Activated CD4-positive, alpha-beta T cell treated with anti-CD3 and anti-CD28 coated beads, Interleukin-2, Interleukin-6, amounts not matched to agents 100 ng/mL and 50 ng/mL, durations not matched to agents 16 hours and 8 hours (primary cell): Measurements from ENCODE around the gene TXNRD1.

ENCODE experiments used
- DNase-seq: peaks from one replicate; pipeline ENCODE4 v3.0.0-alpha.2; 2020

Gene TXNRD1

DNA sequence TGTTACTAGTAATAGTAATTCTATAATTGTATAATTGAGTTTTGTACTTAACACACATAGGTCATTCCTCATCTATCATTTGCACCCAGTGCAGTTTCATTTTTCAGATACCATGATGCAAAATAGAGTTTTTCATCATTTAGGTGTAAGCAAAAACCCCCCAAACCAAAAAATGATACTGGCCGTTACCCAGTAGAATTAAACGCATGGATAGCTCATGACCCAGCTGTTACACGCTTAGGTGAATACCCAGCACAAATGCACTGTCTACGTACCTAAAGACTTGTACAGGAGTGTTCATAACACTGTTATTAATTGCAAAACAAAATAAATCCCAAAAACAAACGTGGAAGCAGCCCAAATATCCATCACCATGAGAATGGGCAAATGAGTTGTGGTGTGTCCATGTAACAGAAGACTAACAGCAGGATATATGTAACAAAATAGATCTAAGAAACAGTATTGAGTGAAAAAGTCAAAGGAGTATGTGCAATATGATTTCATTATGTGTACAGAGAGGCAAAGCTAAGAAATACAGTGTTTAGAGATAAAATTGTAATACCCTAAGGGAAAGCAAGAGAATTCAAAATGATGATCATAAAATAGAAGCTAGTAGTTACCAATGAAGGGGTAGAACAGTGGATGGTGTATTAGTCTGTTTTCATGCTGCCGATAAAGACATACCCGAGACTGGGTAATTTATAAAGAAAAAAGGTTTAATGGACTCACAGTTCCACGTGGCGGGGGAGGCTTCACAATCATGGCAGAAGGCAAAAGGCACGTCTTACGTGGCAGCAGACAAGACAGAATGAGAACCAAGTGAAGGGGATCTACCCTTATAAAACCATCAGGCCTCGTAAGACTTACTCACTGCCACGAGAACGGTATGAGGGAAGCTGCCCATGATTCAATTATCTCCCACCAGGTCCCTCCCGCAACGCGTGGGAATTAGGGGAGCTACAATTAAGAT is 137.7 kb downstream of the TXNRD1 start:
- DNase-seq, result no peak

DNA sequence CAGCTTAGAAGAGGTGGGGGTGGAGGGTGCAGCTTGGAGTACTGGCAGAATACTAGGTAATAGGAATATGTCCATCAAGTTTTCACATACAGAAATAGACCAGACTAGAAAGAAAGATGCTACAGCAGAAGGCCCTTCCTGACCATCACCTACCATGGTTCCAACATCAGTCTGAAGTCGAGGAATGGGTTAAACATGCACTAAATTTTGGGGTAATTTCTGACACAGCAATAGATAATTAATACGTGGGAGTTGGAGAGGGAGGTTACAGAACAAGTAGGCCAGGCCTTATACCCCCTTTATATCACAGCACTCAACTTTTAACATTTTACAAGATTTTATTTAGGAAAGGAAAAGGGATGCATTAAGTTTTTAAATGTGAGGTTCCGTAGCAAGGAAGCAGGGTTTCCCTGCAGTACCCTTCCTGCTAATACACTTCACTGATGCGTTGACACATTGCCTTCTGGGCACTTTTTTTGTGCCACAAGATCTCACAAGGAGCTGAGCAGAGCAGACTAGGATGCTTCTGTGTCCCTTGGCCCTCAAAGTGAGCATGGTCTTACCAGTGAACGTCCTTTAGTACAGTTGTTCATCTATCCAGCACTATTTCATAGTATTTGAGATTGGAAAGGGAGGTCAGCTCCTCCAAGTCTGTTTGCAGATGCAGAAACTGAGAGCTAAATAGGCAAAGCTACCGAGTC is 138.7 kb downstream of the TXNRD1 start:
- DNase-seq, result no peak

DNA sequence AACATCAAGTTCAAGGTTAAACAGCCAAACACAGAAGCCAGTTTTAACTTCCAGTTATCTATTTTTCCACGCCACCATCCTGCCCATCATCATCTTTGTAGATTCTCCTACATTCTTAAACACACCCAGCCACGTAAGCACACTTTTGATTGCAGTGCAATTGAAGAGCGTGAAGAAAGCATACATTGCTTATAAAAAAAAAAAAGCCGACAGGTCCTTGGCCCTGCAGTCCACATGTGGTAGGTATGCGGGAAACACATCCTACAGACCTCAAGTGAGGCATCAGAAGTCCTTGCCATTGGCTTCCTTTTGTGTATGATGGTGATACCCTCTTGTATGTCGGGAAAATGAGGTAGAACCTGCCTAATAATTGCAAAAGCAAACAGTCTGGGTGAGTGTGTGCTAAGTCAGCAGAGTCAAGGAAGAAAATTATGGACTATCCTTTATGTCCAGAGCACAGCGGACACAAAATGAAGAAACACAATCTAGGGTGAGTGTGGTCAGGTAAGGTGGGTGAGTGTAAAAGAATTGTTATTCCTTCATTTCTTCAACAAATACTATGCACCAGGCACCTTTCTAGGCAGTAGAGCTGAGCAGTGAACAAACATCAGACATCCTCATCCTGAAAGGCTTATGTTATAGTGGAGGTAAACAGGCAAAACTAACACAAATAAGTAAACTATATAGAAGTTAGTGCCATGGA is 139.4 kb downstream of the TXNRD1 start:
- DNase-seq, result no peak

DNA sequence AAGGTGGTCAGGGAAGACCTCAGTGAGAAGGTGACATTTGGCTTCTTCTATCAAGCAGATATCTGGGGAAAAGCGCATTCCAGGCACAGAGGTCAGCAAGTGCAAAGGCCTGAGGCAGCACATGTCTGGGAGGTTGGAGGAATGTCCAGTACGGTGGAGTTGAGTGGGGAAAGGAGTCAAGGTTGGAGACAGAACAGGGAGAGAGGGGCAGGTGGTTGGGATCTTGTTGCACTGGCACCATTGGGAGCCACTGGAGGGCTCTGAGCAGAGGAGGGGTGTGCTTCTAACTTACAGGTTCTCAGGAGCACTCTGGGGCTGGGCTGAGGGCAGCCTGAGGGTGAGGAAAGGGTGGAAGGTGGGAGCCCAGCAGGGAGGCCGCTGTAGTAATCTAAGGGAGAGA is 140.1 kb downstream of the TXNRD1 start:
- DNase-seq, result no peak

DNA sequence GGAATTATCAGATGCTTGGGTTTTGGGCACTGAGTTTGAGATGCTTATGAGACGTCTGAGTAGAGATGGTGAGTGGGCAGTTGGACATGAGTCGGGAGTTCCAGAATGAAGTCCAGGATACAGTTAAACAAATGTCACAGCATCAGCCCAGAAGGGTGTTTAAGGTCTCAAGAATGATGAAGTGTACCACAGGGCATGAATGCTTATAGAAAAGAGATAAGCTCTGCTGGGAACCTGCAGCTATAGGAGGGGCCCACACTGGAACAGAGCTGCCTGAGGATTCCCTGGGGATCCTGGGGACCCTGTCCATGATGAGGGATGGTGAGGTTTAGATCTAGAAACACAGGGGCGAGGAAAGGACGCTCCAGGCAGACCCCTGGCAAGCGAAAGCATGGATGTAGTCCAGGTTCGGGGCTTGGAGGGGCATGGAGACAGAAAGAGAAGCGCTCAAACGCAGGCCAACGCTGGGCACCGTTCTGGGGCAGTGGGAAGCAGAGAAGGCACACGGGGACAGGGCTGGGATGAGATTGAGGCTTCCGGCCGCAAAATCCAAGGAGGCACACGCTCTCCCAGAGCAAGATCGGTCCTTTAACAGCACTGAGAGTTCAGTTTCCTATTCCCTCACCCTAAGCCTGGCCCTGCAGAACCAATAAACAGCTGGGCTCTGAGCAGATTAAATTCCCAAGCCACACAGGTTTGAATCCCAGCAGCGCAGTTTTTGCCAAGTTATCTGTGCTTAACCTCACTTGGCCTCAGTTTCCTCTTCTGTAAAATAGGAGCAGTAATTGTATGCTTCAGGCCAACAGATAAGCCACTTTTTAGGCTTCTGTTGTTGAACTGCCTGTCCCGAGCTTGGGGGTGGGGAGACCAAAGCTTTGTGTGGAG is 140.9 kb downstream of the TXNRD1 start:
- DNase-seq, result no peak

DNA sequence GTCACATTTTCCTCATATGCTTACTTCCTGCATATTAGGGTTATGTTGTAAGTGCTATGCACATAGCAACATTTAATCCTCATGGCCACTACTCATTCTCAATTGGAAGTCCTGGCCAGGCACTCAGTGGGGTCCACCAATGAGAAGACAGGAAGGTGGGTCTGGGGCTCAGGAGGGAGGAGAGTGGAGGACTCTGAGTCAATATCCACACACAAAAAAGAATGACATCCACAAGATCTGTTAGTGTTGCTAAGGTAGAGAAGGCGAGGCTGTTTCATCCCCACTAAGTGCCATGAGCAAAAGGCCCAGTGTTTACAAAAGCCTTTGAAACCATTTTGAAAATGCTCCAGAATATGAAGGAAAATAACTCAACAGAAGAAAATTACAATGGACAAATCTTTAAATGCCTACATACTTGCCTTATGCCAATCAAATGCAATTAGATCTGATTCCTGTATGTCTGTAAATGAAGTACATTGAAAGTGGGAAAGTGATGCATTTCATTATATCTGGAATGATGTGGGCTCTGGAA is 141.9 kb downstream of the TXNRD1 start:
- DNase-seq, result no peak

DNA sequence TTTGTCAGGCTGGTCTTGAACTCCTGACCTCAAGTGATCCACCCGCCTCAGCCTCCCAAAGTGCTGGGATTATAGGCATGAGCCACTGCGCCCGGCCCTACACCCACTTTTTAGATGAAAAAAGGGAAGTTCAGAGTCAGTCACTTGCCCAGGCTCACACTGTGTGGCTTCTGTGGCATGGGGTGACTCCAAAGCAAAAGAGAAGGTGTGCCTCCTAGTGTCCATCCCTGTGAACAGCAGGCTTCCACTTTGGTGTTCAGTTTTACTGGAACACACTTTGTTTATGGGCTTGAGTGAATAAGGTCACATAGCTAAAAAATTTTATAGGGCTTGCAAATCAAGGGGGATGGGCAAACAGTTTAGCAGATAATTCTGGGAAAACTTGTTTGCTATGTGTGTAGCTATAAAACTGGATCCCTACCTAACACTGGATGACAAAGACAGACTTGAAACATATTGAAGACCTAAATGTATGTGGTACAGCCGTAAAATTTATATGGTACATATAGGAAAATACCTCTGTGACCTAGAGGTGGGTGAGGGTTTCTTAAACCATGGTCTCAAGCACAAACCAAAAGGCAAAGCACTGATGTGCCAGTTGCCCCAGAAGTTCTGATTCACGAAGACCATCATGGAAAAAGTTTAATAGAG is 142.9 kb downstream of the TXNRD1 start:
- DNase-seq, result peak; percentile 76

DNA sequence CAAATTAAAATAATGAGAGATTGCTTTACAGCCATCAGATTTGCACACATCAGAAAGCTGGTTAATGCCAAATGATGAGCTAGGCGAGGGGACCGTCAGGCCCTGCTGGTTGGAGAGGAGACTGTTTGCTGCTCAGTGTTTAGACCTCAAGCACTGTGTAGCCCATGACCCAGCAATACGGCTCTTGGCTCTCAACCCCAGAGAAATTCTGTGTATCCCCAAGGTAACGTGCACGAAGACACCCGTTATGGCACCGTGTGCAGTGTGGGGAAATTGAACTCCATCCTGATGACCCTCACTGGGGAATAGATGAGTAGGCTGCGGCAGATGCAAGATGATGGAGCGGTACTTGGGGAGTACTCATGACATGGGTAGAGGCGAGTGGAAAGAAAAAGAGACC is 143.6 kb downstream of the TXNRD1 start:
- DNase-seq, result no peak

DNA sequence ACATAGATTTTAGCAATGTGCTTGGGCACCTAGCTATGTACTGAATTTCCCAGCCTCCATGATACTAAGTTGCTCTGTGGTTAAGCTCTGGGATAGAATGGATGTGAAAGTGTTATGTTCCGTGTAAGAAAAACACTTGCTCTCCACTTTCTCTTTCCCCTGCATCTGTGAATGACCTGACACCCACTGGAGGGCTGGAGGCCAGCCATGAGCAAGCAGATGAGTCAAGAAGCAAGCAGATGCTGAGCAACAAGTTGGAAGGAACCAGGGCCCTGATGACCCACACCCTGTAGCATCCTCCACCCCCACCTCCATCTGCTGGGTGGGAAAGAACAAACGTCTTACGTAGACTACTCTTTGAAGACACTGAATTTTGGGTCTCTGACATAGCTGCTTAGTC is 144.6 kb downstream of the TXNRD1 start:
- no peak for DNase-seq

DNA sequence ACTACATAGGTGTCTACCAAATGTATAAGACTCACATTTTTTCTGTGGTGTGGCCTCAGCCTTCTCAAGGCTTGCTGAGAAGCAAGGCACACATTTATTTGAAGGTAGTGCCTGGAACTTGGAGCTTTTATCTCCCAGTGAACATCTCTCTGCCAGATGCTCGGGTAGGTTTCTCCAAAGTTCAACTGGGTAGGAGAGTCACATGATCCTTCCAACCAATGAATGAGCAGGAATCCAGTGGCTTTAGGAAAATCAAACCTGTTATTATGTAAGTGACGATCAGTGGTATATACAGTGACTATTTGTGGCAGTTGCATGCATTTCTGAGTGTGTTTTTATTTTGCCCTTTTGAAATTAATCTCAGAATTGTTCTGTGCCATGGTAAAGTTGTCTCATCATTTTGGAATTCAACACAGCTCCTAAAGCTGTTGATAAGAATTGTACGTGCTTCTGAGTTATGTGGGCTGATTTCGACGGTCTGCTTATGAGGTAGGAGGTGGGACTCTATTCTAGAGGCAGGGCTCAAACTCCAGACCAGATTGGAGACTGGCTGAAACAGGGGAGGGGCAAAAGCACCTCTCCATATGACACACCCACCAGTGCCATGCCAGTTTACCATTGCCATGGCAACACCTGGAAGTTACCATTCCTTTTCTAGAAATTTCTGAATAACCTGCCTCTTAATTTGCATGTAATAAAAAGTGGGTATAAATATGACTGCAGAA is 145.6 kb downstream of the TXNRD1 start:
- no peak for DNase-seq

DNA sequence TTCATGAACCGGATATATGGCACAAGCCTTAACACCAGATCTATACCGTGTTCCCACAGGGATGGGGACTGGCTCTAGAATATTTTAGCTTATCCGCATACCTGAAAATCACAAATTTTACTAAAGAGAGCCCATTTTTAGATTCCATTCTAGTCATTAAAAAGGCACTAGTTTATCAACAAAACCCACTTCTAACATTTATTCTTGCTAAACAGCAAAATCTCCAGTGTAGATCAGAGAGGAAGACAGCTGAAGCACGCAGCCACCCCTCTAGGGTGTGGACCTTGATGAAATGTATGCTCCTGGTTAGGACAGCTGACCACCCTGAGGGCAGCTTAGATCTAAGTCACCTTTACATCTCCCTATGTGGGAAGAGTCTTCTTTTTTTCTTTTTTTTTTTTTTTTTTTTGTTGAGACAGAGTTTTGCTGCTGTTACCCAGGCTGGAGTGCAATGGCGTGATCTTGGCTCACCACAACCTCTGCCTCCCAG is 150.4 kb downstream of the TXNRD1 start:
- no peak for DNase-seq

DNA sequence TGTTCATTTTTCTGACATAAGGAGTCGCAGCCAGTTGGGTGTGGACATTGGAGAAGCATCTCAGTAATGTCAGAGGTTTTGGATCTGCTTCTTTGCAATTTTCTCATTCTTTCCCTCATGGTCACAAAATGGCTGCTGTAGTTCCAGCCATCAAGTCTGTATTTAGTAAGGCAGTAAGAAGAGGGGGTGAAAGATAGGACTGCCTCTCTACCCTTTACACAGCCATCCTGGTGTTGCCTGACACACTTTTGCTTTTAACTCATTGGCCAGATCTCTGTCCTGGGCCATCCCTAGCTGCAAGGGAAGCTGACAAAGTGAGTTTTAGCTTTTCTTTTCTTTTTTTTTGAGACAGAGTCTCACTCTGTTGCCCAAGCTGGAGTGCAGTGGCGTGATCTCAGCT is 154.1 kb downstream of the TXNRD1 start:
- DNase-seq, result no peak

DNA sequence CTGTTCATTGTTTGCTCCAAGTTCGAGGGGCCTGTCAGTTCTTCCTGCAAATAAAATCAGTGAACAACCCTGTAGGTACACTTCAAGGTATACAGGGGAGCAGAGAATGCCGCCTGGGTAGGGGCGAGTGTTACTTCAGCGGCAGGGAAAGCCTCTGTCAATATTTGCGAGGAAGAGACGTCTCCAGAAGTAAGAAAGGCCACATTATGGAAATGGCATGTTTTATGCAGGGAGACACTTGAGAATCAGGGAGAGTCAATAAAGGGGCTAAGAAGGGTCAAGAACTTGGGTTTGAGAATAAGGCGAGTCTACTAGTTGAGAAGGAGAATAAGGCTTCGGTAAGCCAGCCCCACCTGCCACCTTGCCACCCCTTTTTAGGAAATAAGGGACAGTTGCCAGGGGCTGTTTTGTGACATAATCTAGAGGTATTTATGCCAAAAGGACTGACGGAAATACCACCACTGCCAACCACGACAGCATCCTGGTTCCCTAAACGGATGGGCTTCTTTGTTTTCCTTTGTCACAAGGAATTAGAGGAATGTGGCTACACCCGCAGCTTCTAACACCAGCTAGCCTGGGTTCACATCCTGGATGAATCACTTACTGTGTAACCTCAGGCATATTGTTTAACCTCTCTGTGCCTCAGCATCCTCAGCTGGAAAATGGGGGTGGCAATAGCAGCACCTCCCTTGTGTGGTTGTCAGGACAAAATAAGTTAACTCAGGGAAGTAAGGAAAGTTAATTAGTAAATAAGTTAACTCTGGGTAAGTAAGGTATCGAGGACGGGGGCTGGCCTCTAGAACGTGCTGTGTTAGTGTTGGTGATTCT is 155.7 kb downstream of the TXNRD1 start:
- DNase-seq, result no peak

DNA sequence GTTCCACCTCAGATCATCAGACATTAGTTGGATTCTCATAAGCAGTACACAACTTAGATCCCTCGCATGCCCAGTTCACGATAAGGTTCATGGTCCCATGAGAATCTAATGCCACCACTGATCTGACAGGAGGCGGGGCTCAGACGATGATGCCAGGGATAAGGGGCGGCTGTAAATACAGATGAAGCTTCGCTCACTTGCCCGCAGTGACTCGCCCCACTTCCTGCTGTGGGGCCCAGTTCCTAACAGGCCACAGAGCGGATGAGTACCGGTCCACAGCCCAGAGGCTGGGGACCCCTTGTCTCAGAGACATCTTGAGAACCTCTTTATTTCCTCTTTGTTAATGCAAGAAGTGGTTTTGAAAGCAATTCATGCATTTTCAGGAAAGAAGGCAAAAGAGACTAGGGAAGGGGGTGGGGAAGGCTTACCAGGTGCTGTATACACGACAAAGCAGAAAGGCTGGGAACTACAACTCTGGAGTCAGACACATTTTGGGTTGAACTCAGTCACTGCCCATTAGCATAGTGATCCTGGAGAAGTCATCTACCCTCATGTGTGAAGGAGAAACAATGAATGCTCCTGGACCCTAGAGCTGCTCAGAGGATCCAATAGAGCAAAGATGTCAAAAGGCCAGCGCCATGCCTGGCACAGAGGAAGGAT is 156.6 kb downstream of the TXNRD1 start:
- peak; percentile 52 for DNase-seq

DNA sequence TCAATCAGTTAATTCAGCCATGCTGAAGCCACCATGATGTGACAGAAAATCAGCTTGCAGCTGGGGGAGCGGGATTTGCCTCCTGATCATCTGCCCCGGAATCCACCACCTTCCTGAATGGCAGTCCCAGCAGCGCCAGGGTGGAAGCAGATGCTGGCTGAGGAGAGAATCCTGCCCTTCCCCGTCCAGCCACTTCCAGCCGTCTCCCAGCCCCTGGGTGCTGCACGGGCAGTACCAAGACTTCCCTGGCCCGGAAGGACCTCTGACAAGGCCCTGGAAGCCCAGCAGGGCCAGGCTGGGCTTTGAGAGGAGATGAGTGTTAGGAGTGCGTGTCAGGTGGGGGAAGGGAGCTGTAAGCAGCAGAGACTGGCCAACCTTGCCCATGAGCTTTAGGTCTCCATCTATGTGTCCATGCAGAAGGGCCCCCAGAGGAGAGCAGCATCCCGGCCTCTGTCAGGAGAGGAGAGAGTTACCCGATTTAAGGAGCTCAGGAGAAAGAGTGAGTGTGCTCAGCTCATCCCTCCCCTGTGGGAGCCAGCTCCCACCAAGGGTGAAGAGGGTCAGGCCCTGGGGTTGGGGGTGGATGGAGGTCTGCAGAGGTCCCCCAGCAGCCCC is 157.2 kb downstream of the TXNRD1 start:
- no peak for DNase-seq

DNA sequence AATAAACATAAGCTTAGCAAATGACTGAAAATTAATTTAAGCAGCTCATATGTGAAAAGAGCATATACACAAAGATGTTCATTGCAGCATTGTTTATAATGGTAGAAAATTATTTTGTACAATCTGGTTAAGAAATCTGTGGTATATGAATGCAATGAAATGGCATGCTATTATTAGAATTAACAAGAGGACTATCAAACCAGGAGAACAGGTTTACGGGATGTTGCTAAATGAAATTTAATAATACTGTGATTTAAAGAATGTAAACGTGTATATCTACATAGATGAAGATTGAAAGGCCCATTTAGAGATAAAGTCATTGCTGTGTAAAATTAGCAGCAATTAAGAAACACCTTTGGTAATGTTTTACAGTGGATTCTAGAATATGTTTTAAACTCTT is 158.5 kb downstream of the TXNRD1 start:
- no peak for DNase-seq

DNA sequence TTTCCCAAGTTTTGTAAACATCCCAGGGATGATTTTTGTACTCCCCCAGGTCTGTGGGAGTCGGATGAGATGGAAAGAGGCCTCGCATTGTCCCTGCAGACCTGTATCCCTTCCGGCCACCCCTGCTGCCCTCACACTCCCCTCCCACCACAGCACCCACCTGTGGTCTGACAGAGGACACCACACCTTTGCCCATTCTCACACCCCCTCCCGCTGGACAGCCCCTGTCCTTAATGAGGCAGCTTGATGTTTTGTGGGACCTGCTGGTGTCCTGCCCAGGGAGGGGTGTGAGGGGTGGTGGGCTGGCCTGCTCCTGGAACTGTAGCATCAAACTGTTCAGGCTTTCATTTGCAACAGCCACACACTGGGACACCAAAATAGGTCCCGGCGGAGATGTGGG is 159.2 kb downstream of the TXNRD1 start:
- DNase-seq, result no peak

DNA sequence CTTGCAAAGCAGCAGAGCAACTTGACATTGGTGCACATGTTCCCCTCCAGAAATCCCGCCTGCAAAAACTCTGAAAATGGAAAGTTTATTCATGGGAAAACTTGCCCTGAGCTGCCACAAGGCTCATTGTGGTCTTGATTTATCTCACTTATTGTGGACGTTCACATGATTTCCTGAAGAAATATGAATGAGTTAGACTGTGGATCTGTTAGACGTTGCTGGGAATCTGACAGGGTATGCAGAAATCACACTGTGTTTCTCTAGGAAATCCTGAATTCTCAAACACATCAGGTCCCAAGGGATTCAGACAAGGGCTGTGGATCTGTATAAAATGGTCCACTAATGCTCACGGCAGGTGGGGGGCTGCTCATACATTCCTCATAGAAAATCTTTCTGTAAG is 160.2 kb downstream of the TXNRD1 start:
- DNase-seq, result no peak
